ENCODE results near the gene KRT72.

The KRT72 gene

DNA sequence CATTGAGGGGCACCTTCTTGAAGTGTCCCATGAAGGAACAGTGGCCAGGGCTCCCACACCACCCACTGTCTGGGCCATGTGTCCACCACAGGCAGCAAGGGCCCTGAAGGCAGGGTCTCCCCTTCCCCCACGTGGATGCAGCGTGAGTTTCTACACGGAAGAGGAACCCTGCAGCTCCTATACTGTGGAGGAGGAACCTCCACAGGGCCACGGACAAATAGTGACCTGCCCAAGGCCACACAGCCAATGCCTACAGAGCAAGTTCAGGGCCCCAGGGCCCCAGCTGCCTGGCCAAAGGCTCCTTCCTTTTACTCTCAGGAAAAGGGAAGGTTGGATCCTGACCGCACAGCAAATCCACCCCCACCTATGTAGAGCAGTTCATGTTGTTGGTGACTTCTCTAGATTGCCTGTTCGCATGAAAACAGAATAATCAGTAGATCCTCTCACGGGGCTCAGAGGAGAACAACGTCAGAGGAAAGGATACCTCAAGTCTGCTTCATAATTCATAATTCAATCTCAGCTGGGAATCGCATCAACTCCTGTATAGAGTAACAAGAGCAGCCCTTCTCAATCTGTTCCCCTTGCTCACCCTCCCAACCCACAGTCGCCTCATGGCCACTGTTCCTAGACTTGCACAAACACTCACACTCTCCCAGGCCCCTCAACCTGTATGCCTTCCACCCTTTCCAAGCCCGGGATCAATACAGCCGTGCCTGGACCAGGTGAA is 28.2 kb upstream of the KRT72 start:
- peak; percentile 1 for DNase-seq

DNA sequence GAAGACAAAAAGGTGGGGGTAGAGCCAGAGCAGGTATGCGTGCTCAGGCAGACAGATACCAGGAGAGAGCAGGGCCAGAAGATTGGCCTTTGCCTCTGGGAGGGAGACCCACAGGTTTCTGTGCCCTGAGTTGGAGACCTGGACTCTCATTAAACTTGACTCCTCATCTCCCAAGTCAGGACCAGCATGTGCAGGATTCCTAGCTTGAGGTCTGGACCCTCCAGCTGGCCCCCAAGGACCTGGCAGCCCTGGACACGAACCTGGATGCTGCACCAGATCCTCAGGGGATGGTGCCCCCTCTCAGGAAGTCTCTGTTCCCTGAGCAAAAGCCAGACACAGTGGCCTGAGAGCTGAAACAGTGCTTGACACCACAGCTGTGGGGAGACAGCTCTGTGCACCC is 27.6 kb upstream of the KRT72 start:
- no peak for DNase-seq

DNA sequence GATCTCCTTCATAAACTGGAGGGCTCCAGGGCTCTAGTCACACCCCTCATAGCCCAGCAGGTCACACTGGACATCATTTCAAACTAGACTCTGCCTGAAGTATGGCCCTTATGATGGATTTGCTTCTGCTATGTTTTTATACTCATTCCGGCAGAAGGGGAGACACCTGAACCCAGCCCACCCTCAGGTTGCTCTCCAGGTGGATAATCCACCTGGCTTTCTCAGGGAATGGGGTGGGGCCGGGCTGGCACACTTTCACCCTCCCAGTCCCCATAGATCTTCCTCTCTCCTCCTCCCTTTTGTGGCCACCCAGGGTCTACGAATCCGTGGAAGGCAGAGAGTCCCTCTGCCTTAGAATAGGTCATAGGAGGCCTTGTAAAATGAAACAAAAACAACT is 26.8 kb upstream of the KRT72 start:
- no peak for DNase-seq

GRCh38 chr12:52627395-52628110 is 26.3 kb upstream of the KRT72 start:
- no peak for DNase-seq

DNA sequence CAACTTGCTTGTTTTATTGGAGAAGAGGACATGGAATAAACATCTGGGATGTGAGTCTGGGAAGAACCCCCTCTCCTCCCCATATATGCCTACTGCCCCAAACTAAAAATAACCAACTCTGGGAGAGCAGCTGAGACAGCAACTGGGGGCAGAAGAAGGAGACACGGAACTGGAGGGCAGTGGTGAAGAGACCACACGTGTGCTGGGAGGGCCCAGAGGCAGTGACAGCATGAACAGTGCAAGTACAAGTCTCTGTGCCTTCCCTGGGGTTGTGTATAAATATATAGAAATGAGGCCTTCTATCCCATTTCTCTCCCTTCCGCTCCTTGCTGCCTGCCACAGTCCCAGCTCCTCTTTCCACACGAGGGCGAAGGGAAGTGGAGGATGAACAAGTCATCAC is 21.1 kb upstream of the KRT72 start:
- DNase-seq = no peak

GRCh38 chr12:52618866-52619265 is 17.6 kb upstream of the KRT72 start:
- no peak for DNase-seq

GRCh38 chr12:52618216-52618615 is 17.0 kb upstream of the KRT72 start, which contains the start of gene KRT73:
Gene KRT73, minus strand, starts transcription at chr12:52618559. Its CDS starts 35 bp downstream, at chr12:52618524.
- DNase-seq = no peak

GRCh38 chr12:52617403-52617785 is 16.1 kb upstream of the KRT72 start:
- DNase-seq = no peak

GRCh38 chr12:52616680-52617402 is 15.6 kb upstream of the KRT72 start:
- no peak for DNase-seq

DNA sequence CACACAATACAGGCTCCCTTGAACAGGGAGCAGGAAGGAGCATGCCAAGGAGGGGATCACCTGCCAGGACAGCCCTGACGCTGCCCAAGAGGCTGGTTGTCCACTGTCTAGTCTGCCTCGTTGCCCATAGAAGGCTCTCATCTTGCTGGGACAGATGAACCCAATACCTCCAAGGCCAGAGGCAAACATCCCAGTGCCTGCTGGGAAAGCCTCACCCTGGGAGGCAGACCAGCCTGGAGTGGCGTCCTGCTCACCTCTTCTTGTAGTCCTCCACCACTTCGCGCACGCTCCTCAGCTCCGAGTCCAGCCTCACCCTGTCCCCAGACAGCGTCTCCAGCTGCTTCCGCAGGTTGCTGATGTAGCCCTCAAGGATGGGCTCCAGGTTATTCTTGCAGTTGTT is 14.6 kb upstream of the KRT72 start:
- no peak for DNase-seq

GRCh38 chr12:52615208-52615868 is 14.1 kb upstream of the KRT72 start:
- DNase-seq = no peak

- DNase-seq = no peak
Measured at GRCh38 chr12:52614381-52615207, 13.3 kb upstream of the KRT72 start.

DNA sequence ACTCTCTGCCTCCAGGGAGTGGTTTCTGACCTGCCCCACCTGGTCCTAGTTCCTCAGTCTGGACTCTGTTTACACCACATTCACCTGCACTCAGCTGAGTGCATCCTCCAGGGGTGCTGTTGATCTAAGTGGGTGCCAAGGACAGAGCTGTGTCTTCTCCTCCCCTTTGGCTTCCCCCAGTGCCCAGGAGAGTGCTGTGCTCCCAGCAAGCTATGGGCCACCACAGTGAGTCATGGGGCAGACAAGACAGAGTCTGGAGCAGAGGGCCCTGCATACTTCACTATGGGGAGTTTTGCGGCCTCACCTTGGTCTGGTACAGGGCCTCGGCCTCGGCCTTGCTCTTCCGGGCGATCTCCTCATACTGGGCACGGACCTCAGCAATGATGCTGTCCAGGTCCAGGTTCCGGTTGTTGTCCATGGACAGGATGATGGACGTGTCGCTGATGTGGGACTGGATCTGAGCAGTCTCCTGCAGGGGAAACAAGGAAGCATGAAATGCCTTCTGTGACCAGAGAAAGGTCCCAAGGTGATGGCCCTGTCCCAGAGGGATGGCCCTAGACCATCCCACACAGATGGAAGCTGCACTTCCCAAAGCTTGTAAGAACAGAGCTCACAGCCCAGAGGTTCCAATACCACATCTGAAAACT is 12.2 kb upstream of the KRT72 start:
- DNase-seq = no peak

GRCh38 chr12:52612431-52613383 is 11.4 kb upstream of the KRT72 start:
- DNase-seq = no peak

DNA sequence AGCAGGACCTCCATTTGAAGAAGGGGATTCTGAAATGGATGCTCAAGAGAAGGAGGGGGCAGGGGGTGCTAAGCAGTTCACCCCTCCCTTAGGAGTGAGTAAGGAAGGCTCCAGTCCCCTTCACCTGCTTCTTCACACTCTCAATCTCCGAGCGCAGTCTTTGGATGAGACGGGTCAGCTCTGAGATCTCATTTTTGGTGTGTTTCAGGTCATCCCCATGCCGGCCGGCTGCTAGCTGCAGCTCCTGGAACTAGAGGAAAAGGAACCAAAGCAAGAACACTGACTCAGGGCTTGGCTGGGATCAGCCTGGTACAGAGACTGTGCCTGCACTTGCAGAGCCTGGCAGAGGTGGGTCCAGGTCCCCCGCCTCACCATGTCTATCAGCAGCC is 9.8 kb upstream of the KRT72 start:
- DNase-seq = no peak

DNA sequence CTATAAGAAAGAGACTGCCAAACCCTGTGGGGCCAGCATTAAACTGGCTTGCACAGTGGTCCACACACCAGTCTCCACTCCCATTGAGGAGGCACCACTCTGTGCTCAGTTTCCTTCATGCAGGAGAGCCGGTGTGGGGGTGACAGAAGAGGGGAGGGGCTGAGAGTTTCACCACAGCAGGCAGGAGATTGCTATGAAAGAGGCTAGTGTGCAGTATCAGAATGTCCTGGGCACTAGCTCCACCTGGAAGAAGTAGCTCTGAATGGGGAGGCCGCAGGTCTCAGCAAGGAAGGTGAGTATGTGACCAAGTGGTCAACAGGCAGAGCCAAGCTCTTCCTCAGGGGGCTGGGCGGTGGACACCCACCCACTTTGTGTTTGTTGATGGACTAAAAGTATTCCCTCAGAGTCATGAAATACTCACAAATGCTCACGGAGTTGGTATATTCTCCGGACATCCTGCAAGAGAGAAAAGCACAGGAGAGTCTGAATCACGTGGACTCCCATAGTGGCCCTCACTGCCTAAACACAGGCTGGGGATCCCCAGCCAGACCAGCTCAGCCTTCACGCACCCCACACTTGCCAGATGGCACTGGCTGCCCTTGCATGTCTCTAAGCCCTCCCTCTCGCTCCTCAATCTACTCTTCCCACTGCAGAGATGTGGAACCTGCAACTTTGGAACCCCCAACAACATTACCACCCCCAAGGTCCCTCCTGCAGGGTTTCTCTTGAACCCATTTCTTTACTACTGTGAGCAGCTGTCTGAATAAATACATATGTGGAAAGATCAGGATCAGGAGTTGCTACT is 7.8 kb upstream of the KRT72 start:
- no peak for DNase-seq

DNA sequence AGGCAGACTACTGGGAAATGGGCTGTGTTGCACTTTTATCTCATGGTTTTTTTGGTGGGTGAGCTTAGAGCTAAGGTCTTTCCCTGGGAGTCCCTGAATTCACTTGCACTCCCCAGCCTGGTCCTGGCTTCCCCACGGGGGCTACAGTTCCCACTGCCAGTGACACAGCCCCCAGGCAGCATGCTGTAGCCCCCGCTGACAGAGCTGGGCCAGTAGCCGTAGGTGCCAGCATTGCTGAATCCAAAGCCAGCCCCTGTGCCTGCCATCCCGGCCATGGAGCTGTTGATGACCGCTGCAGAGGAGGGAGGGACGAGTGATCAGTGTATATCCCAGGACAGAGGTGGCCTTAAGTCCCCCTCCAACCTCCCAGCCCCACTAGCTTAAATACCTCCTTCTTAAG is 6.9 kb upstream of the KRT72 start:
- no peak for DNase-seq

GRCh38 chr12:52607314-52607713 is 6.1 kb upstream of the KRT72 start:
- DNase-seq = no peak

DNA sequence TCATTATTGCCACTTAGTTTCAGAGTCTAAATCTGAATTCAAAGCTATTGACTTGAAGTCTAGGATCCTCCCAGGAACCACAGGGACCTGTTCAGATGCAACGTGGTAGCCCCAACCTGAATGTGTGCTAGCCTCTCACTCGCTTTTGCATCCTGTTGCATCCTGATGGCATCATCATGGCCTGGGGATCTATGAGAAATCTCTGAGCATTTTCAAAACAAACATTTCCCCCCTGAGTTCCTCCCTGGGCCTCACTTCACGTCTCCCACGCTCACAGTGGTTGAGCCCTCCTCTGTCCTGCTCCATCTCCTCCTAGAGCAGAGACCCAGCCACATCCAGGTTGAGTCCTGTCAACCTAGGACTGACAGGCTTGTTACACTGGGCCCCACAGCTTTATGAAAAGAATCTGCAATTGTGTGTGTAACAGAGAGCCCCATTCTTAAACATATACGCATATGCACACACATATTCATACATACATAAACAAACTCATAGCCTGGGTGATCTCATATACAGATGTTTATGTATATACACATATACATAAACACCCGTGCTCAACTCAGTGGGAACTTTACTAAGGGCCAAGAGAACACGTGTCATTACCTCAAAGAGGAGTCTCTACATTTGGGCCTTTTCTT is 5.4 kb upstream of the KRT72 start:
- DNase-seq = no peak
